ENCODE measurements around the gene CCDC152.
A peak's percentile ranks its signal among the peaks of the same experiment; 100 is the strongest.
"Not testable (repeated sequence)": the region's sequence is repeated elsewhere in the genome, so short reads cannot be mapped to it uniquely, and the experiment has no call there.

CCDC152 gene, protein sequence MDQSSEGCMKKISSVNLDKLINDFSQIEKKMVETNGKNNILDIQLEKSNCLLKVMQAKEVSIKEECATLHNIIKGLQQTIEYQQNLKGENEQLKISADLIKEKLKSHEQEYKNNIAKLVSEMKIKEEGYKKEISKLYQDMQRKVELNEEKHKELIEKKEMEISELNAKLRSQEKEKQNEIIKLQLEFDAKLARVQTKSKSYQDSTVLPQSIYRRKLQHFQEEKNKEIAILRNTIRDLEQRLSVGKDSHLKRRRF

DNA sequence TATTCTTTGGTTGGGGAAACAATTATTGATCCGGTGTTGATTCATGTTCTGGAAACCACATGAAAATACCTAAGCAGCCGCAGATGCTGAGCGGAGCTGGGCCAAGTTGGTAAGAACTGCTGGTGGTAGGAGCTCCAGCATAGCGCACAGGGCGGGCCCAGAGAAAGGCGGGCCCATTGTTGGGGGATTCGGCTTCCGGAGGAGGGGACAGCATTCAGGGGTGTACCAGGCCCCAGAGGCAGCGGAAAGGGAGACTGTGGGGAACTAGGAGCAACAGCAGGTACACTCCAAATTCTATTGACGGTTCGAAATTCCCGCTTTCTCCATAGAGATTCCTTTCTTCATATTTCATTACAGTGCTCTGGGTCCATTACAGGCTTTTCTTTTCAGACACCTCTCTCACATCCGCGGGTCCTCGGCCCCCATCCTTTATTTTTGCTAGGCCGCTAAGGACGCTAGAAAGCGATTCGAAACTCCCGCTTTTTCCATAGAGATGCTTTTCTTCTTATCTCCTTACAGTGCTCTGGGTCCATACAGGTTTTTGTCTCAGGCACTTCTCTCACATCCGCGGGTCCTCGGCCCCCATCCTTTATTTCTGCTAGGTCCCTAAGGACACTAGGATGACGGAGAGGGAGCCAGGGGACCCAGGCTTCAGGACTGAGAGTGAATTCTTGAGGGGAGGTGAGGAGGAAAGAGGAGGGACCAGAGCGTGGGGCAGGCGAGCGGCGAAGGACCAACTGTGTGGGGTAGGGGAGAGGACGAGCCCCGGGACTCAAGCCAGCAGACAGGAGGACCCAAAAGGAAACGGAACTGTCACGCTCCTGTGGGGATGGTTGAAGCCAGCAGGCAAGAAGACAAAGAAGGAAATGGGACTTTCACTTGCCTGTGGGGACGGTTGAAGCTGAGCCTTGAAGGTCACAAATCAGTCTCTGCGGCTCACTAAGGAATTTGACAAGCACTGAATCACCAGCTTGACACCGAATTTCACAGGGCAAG is at the start of gene CCDC152:
Gene CCDC152, plus strand, starts transcription at position 213 of the 996 bp plus-strand sequence. CDS start 2,304 bp downstream, outside the sequence.
- peak; percentile 40 to 56 for DNase-seq

DNA sequence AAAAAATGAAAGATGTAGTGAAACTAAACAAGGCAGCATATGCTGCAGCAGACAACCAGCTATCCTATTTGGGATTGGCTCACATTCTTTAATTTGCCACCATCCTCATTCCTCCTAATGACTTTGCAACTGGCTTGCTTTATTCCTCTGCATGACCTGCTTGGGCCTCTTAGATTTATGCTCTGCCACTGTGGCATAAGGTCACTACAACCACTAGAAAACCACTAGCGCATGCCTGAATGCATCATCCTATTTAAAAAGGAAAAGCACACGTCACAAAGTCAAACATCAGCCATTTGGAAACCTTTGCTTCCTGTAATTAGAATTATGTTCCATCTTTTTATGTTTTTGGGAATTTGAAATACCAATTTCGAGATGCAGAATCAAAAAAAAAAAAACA is 40.8 kb upstream of the CCDC152 start:
- DNase-seq = no peak

DNA sequence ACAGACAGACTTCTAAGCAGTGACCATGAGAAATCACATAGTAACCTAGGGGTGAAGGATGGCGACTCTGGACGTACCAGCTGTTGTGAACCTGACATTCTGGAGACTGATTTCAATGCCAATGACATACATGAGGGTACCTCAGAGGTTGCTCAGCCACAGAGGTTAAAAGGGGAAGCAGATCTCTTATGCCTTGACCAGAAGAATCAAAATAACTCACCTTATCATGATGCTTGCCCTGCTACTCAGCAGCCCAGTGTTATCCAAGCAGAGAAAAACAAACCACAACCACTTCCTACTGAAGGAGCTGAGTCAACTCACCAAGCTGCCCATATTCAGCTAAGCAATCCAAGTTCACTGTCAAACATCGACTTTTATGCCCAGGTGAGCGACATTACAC is 38.0 kb upstream of the CCDC152 start:
- DNase-seq = peak in 1 of 2 donors; percentile 3

DNA sequence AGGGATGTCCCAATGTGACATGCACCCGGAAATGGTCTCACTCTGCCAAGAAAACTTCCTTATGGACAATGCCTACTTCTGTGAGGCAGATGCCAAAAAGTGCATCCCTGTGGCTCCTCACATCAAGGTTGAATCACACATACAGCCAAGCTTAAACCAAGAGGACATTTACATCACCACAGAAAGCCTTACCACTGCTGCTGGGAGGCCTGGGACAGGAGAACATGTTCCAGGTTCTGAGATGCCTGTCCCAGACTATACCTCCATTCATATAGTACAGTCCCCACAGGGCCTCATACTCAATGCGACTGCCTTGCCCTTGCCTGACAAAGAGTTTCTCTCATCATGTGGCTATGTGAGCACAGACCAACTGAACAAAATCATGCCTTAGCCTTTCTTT is 37.6 kb upstream of the CCDC152 start:
- DNase-seq = no peak

DNA sequence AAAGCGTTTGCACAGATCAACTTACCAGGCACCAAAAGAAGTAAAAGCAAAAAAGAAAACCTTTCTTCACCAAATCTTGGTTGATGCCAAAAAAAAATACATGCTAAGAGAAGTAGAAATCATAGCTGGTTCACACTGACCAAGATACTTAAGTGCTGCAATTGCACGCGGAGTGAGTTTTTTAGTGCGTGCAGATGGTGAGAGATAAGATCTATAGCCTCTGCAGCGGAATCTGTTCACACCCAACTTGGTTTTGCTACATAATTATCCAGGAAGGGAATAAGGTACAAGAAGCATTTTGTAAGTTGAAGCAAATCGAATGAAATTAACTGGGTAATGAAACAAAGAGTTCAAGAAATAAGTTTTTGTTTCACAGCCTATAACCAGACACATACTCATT is 36.4 kb upstream of the CCDC152 start:
- no peak for DNase-seq

DNA sequence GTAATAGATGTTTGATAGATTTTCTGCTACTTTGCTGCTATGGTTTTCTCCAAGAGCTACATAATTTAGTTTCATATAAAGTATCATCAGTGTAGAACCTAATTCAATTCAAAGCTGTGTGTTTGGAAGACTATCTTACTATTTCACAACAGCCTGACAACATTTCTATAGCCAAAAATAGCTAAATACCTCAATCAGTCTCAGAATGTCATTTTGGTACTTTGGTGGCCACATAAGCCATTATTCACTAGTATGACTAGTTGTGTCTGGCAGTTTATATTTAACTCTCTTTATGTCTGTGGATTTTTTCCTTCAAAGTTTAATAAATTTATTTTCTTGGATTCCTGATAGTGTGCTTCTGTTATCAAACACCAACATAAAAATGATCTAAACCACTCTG is 35.1 kb upstream of the CCDC152 start:
- DNase-seq = no peak

DNA sequence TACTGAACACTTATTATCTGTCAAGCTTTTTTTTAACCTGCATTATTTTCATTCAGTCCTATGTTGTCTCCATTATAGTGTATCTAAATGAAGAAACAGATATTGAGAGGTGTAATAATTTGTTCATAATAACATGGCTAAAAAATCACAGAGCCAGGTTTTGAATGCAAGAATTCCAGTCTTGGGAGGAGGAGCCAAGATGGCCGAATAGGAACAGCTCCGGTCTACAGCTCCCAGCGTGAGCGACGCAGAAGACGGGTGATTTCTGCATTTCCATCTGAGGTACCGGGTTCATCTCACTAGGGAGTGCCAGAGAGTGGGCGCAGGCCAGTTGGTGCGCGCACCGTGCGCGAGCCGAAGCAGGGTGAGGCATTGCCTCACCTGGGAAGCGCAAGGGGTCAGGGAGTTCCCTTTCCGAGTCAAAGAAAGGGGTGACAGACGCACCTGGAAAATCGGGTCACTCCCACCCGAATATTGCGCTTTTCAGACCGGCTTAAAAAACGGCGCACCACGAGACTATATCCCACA is 22.0 kb upstream of the CCDC152 start:
- not testable (repeated sequence) for DNase-seq

DNA sequence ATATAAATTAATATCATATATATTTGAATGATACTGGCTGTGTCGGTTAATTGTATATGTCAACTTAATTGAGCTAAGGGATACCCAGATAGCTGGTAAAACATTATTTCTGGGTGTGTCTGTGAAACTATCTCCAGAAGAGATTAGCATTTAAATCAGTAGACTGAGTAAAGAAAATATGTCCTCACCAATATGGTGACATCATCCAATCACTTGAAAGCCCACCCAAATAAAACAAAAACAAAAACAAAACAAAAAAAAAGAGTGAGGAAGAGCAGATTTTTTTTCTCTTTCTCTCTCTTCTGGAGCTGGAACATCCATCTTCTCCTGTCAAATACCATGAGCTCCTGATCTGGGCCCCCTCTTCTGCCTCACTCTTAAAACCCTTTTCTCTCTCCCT is 15.7 kb upstream of the CCDC152 start:
- no peak for DNase-seq

DNA sequence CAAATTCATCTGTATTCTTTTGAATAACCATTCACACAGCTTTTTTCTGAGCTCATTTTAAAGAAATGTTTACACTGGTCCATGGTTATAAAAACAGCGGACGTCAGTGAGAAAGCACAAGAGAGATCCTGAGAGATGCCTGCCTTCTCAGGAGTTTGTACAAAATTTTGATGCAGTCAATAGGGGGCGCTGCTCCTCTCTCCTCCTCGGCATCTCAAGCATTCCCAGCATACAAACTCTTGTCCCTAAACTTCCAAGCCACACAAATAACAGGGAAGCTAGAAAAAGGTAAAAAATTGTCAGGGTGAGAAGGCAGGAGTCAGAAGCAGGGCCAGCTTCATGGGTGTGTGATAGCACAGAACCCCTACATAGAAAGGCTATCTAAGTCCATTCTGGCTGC is 11.2 kb upstream of the CCDC152 start:
- DNase-seq = no peak

DNA sequence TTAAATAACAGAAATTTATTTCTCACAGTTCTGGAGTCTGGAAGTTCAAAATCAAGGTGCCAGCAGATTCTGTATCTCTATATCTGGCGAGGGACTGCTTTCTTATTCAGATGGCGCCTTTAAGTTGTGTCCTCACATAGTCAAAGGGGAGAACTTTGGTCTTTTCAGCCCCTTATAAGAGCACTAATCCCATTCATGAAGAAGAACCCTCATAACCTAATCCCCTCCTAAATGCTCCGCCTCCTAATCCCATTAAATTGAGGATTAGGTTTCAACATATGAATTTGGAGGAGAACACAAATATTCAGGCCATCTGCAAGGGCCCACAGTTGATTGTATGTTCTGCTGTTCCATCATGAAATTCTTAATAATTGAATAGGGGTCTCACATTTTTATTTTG is 10.8 kb upstream of the CCDC152 start:
- DNase-seq = no peak

DNA sequence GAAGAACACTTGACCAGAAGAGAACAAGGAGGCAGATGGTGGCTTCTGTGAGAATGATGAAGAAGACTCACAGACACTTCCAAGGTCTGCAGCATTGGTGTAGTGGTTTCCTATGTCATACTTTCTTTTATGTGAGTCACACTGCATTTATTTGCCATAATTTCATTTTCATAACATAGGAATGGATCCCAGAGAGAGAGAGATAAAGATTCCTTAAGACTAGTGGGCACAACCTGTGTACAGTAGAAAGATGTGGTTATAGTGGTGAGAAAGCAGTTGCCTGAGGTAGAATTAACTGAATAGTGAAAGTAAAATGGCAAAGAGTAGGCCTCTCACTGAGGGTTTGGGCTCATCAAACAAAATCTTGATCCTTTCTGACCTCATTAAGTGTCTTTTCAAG is 7.6 kb upstream of the CCDC152 start:
- no peak for DNase-seq

DNA sequence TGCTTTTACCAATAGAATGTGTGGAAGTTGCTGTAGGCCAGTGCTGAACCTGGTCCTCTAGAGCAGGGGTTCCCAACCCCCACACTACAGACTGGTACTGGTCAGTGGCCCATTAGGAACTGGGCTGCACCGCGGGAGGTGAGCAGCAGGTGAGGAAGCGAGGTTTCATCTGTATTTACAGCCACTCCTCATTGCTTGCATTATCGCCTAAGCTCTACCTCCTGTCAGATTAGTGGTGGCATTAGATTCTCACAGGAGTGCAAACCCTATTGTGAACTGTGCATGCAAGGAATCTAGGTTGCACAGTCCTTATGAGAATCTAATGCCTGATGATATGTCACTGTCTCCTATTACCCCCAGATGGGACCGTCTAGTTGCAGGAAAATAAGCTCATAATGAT is 6.1 kb upstream of the CCDC152 start:
- no peak for DNase-seq

DNA sequence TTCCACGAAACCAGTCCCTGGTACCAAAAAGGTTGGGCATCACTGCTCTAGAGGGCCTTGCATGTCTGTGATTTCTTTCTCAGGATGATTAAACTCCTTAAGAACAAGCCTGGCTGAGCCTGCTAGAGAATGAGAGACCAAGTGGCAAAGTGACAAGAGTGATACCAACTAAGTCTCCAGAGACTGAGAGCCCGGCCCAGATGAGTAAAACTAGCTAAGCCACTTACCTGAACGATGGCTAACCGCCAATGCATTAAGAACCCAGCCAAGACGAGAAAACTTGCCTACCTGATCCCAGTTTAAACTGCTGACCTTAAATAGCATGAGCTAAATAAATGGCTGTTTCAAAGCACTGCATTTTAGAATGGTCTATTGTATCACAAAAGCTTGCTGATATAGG is 5.6 kb upstream of the CCDC152 start:
- DNase-seq = no peak

DNA sequence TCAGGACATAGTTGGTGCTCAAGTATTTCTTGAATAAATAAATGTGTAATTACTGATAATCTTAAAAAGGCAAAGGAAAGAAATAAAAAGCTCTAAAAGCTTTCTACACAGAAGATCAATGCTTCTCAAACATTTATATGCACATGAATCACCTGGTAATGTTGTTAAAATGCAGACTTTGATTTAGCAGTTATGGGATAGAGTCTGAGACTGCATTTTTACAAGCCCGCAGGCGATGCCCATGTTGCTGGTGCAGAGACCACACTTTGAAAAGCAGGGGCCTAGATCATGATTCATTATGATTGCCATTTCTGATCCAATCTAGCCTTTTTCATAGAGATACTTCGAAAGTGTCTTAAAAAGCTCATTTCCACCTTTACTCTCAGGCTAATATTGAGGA is 3.5 kb upstream of the CCDC152 start:
- DNase-seq = no peak

DNA sequence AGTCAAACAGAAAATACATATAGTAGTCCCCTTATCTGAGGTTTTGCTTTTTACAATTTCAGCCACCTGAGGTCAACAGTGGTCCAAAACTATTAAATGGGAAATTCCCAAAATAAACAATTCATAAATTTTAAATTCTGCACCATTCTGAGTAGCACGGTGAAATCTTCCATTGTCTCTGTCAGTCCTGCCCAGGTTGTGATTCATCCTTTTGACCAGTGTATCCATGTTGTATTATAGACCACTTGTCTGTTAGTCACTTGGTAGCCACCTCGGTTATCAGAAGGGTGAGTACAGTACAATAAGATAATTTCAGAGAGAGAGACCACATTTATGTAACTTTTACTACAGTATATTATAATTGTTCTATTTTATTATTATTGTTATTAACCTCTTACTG is 2.8 kb downstream of the CCDC152 start:
- DNase-seq = no peak

DNA sequence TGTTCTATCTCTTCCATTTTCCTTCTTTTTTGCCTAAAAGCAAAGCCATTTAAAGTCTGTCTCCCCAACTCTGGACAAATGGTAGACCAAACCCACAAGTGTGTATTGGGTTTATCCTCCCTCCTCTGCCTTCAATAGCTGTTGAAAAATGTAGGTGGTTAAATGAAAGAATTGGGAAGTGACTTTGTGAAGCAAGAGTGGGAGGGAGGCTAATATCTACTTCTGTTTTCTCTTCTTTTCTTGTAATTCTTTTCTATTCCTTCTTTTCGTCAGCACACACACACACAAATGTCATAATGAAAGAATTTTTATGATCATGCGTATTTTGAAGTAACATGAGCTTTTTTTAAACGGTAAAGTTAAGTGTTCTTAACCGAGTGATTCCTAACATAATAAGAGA is 3.8 kb downstream of the CCDC152 start:
- DNase-seq = no peak

DNA sequence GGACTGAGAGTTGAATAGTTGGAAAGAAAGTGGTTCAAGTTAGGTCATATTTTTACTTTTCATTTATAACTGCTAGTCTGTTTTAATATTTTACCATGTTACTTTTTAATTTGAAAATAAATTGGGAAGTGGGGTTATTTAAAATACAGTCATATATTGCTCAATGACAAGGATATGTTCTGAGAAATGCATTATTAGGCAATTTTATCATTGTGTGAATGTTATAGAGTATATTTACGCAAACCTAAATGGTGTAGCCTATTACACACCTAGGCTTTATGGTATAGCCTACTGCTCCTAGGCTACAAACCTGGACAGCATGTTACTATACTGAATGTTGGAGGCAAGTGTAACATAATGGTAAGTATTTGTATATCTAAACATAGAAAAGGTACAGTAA is 5.2 kb downstream of the CCDC152 start:
- no peak for DNase-seq

DNA sequence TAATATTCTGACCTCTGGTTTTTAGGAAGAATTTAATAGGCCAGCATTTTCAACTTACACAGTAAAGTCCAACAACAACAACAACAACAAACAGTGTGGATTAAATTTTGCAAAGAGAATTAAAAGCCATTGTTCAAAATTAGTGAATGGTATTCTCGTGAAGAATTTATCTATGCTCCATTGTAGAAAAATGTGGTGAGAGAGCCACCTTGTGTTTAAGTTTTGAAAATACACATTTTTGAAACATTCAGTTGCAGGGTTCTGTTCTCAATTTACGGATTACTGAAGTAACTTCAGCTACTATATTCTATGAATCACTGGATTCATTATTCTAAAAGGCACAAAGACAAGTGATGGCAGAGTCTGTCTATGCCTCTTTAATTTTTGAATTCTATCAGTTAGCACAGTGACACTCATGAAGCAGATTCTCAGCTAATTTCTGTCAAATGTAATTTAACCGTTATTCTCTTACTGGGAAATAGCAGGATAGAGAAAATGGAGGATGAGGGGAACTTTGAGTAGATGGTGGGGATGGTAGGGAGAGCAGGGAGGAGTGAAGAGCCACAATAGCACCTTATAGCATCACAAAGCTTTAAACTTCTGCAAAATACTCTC is 11.0 kb downstream of the CCDC152 start:
- no peak for DNase-seq

DNA sequence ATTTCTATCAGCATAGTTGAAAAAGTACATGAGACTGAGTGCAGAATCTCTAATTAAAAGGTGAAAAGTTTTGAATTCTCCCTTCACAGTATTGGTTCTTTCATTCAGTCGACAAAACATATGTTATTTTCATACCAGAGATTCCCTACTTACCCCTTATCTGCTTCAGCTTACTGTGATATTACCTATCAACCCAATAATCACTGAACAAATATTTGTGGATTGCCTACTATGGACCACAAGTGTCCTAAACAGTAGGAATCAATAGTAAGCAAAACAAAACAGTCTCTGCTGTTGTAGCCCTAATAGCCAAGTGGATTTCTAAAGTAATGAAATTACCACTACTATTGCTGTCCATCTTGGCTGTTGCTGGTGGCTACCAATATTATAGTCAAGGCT is 11.5 kb downstream of the CCDC152 start:
- DNase-seq = no peak

DNA sequence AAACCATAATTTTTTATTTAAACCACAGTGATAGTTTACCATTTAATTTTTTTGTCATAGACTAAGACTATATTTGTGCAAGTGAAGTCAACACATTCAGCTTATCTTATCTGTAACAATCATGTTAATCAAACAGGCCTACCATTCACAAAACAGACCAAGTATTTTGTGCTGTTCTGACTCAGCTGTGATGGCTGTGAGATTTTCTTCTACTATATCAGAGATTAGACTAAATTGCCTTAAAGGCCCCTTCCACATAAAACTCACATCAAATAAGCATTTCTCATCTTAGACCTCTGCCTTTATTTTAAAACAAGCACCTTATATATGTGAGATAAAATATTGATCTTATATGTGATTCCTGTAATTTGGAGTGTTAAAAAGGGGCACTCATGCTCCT is 13.4 kb downstream of the CCDC152 start:
- no peak for DNase-seq

DNA sequence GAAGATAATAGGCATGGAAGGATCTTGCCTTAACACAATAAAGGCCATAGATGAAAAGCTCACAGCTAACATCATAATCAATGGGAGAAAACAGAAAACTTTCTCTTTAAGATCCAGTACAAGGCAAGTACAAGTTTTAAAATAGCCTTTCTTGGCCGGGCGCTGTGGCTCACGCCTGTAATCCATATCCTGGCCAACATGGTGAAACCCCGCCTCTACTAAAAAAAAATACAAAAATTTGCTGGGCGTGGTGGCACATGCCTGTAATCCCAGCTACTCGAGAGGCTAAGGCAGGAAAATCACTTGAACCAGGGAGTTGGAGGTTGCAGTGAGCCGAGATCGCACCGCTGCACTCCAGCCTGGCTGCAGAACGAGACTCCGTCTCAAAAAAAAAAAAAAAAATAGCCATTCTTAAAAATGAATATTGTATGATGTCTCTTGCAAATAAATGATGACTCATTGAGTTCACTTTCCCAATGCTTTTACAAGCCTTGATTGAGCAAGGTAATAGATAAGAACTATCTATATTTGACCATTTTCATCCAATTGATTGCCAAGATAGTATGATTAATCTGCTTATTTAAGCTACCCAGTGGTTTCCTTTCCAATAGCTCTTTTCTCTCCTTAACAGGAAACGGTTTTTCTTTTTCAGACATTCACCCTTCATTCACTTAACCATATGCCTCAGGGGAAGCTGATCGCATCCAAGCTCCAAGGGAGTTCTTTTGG is 15.8 kb downstream of the CCDC152 start:
- DNase-seq = no peak

DNA sequence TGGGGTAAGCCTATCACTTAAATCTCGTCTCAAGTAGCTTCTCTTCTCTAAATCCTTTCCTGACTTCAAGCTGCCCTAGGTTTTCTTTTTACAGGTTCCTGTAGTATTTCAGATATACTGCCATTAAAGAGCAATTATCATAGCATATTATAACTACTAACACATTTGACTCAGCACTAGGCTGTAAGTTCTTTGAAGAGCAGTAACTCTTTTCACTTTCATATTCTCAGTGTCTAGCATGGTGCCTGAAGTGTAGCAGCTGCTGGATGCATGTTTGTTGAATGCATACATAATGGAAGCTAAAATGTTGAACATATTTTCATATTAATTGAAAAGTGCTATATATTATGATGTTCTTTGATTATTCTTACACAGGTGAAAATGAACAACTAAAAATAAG is 22.5 kb downstream of the CCDC152 start:
- DNase-seq = no peak

DNA sequence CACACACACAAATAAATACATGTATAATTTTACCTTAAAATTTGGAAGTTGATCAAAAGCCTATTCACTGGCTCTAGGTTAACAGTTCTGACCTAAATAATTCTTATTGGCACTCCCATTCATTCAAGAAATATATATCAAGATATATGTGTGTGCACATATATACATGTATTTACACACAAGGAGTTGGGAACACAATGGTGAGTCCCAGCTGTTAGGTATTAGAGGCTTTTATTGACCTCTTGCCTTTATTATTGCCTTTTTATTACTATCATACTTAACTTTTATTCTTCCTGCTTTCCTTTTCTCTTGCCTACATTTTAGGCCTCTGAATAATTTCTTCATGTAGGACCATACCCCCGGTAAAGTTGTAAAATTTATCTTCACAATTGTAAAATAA is 25.0 kb downstream of the CCDC152 start:
- no peak for DNase-seq
